HG02884 (cell line): ENCODE data around the gene FOXP1.

ENCODE experiments used
- ATAC-seq: cut with Tn5 transposase; IDR thresholded peaks from one replicate; pipeline ENCODE4 v1.9.1; 2021; ENCODE audit warnings: mild to moderate bottlenecking, moderate library complexity; ENCODE audit not compliant: unreplicated experiment

Gene FOXP1

DNA sequence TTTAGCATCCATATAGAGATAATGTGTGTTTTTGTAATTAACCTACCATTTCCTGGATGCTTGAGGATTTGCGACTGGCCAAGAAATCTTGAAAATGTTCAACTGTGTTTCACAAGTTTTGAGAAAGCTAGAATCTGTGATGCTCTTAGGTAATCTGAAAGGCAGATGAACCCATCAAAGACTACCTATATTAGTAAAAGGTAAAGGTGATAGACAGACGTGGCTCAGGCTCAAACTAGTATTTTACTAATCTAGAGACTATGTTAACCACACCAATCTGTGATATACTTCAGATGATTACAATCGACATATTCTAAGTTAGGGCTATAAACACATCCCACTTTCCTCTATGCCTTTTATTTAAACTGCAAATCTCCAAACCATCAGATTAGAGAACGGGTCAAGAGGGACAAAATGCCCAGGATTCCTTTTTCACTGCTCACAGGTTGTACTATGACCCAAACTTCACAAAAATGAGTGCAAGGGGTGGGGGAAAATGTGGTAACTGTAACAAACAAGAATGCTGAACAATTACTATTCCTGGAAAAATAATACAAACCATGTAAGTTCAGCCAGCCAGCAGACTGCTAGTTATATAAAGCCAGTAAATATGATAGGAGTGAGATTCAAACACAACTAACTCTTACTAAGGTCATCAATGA is 295.1 kb downstream of the FOXP1 start:
- no peak for ATAC-seq

DNA sequence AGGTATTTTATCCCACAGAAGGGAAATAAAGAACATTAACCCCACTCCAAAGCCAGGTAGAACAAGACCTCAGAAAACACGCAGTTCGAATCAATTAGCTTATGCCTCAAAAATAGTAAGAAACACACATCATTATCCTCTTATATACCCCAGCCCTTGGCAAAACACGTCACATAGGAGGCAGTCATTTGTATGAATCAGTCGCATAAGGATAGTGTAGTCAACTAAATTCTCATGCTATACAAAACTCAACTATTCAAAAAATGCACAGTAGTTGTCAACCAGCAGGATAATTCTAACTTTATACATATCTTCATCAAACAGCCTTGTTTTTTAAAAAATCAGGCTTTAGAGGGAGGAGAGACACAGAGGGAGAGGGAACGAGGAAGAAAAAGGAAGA is 298.4 kb downstream of the FOXP1 start:
- no peak for ATAC-seq

DNA sequence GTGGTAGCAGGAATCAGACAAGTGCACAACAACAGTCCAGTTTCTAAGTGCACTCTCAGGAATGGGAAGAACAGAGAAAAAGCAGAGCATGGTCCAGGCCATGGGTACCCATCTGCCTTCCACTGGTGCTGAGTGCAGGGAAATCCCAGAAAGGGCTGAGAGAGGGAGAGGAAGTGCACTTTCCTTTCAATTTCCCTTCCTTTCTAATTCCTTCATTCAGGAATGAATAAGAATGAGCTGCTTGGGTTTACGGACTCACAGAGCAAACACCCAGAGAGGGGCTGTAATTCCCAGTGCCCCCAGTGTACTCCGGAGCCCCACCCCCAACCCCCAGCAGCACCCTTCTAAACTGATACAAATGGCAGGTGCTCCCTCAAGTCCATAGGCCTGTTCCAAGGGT is 300.6 kb downstream of the FOXP1 start:
- no peak for ATAC-seq

DNA sequence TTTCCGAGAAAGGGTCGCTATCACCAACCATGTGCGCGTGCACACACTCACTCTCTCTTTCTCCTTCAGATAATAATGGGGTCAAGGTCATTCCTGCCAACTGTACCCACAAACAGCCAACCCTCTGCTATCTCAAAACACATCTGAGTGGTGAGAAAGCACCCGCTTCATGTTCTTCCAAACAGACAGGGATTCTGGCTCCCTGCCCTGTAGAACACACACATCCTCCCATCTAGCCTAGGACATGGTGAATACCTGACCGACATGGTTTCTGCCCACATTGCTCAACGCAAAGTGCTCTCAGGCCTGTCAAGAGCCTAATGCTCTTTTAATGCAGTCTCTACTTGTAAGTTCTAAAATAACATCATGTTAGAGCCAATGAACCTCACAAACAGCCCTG is 302.2 kb downstream of the FOXP1 start:
- ATAC-seq: no peak

DNA sequence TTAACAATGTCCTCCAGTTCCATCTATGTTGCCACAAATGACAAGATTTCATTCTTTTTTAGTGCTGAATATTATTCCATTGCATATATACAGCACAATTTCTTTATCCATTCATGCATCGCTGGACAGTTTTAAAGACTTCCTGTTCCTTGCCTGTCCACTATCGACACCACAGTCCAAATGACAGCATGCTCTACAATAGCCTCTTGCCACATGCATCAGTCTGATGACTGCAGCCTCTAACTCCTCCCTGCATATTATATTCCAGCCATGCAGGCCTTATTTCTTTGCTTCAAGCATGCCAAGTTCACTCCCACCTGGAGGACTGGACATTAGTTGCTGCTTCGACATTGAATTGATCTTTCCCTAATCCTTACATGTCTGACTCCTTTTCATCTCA is 306.2 kb downstream of the FOXP1 start:
- no peak for ATAC-seq

DNA sequence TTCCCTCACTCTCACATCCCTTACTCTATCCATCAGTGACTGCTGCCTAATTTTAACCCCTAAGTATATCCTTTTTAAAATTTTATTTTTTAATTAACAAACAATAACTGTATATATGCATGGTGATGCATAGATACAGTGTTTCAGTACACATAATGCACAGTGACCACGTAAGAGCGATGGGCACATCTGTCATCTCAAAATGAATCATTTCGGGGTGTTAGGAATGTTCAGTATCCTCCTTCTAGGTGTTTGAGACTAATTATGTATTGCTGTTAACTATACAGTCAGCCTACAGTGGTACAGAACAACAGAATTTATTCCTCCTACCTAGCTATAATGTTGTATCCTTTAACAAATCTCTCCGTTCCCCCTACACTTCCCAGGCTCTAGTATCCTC is 307.0 kb downstream of the FOXP1 start:
- no peak for ATAC-seq

DNA sequence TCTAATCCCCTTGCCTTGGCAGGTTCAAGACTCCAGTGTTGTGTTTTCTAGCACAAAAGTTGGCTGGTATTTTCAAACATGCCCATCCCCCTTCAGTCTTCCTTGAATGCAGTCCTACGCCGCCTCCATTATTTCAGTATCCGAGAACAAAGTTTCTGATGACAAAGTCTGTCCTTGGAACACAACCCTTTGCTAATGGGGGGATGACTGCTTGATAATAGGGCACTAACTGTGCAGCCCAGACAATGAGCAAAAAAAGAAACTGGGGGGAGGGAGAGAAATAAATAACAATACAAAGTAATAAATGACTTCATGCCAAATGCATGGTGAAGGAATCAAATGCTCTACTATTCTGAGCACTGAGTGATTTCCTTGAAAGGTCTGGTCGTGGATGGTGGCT is 310.1 kb downstream of the FOXP1 start:
- no peak for ATAC-seq

DNA sequence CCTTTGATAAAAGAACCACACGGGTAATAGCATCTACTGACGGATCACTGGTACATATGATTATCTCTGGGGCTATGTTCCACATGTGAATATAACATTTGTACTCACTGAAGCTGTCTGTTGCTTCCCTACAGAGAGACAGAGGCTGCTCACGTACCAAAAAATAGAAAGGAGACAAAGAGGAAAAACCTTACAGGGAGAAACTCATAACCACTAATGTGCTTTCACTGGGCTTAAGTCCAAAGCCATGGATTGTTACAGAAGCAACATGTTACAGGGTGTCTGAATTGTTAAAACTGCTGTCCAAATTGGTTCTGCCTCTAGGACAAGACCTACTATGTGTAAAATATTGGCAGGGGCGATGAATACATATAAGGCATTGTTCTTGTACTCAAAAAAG is 311.9 kb downstream of the FOXP1 start:
- no peak for ATAC-seq

DNA sequence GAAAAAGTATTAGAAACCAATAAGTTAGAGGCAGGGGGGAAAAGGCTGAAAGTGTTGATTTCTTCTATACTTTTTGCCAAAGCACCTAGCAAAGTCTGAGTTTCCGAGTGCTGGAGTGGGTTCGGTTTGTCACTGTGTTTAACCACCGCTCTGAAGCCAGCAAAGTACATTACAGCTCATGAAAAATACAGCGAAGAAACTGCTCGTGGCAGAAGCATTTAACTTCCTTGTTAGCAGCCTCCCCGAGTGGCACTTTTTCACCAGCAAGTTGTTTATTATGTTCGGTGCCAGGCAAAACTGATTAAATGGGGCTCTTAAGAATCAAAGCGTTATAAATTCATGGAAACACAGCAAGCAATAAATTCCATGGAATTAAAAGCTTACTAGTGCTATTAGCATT is 313.6 kb downstream of the FOXP1 start:
- ATAC-seq: no peak

DNA sequence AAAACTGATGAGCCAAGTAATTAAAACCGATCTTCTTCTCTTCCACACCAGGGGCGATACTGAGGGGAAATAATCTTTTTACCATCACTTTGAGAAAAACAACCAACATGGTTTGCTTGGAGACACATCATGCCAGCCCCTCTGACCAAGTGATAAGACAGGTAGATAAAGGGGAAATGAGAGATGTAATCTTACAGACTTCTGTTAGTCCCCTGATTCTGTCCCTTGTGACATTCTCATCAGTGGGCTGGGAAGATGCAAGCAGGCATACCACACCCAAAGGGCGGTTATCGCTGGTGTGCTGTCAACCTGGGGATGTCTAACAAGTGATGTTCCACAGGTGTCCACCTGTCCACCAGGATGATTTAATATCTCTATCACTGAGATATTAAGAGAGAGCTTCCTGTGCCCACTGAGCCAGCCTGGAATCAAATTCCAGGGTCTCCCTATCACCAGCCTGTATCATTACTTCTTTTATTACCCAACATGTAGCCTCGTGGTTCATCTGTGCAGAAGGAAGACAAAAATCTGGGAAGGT is 315.0 kb downstream of the FOXP1 start:
- ATAC-seq: no peak

DNA sequence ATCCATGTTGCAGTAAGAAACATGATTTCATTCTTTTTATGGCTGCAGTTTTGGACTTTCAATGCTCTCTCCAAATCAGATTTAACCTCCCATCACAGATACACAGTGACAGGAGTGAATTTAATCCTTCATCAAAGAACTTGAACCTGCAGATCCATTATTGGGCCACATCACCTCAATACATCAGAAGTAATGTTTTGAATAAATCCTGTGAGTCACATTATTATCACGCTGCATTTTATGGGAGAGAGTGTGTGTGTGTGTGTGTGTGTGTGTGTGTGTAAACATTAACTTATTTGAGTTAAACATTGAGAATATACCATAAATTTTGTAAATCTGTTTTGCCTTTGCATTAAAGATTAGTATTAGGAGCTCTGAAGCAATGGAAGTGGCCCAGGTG is 316.7 kb downstream of the FOXP1 start:
- ATAC-seq: no peak

DNA sequence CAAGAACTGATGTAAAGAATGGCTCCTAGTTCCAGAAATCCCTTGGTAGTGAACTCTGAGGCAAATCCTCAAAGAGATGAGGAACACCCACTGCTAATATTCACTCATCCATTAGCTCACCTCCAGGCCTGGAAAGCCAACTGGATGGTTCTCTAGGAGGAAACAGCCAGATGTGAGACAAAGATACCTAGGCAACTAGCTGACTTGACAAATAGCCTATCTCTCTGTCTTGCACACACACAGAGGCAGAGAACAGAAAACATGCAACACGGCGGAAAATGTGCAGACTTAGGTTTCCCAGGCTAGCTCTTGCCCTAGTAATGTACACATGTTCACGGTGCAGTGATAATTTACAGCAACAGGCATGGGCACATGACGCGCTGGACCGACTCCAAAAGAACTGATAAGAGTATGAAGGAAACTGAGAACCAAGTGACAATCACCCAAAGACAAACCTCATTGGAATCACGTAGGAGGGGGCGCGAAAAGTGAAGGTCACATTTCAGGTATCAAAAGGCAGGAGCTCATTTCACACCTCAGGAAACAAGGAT is 318.1 kb downstream of the FOXP1 start:
- no peak for ATAC-seq

DNA sequence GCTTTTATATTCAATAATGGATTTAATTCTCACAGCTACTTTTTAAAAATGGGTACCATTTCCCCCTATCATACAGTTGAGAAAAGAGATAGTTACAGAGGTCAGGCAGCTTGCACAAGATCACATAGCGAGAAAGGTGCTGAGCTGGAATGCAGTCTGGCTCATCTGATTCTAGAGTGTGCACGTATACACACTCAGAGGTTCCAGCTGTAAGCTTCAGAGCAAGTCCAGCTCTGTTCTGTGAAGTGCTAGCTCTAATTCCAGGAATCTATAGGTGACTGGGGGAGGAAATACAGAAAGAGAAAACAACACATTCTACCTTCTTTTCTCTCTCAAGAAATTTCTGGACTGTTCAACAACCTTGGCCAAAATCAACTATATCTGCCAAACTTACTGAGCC is 318.7 kb downstream of the FOXP1 start:
- ATAC-seq: no peak

DNA sequence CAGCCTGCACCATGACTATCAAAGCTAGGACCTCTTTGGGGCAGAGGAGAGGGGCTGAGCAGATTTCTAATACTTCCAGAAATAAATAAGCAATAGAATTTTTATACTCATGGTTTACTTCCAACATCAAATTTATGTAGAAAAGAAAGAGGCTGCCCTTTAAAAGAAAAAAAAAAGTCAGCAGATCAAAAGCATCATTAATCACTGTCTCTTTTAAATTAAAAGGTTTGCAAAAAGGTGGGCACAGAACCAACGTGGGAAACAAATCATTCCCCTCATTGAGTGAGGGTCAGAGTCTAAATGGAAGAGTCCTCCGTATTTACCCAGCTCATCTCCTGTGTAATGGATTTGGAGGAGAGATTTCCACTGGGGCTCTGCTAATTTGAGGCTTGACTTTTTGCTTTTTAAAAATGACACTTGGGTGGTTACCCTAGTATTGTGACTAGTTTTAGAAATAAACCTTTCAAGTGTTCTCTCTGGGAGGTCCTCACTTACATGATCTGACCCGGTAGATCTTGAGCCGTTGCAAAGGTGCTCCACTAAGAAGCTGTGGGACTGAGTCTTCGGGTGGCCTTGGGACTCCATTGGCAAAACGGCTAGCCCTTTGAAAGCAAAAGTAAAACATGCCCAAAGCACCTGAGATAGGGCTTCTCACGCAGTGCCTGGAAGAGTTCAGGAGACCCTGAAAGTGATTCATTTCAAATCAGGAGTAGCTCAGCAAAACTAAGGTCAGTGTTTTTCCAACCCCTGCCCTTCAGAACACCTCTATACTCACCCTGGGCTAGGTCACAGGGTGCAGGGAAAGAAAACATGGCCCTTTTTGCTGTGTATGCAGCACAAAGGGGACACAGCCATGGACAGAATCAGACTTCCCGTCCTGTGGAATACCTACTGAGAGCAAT is 320.9 kb downstream of the FOXP1 start:
- ATAC-seq: no peak

DNA sequence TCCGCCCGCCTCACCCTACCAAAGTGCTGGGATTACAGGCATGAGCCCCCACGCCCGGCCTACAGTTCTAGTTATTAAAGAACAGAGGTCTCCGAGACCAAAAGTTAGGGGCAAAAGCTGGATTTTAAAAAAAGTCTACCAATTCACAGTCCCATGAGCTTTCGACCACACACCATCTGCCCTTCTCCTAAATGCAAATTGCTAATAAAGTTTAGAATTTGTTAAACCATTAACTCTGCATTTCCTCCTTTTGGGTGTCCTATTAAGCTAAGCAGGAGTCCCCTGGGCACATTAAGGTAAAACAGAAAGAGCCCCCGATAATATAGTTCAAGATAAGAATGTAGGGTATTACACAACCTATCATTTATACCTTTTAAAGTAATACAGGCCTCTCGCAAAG is 322.7 kb downstream of the FOXP1 start:
- no peak for ATAC-seq

DNA sequence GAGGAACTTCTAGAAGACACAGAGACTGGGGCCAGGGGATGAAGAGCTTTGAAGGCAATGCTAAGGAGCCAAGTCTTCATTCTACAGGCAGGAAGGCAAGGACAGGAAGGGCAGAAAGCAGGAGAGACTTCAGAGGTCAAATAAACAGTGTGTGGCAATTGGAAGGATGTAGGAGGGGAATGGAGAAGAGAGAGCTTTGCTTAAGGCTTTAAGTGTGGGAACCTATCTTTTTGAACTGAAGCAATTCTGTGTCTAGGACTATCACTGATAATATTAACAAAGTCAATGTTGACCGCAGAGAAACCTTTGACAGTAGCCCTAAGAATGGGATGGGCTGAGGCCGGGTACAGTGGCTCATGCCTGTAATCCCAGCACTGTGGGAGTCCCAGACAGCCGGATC is 325.0 kb downstream of the FOXP1 start:
- no peak for ATAC-seq

DNA sequence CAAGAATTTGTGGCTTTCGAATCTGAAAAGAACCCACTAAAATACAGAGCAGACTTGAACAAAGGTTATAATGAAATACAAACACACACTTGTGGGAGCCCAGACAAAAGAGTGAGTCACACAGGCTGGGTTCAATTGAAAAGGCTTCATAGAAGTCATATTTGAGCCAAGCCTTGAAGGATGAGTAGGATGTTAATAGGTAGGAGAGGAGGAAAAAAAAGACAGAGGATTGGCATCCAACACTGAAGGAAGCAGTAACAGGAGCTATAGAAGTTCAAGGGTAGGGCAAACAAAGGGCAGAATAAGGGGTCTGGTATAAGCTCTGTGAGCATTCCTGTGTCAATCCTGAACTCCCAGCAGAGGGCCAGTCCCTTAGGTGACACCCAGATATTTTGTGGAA is 325.4 kb downstream of the FOXP1 start:
- ATAC-seq: no peak

DNA sequence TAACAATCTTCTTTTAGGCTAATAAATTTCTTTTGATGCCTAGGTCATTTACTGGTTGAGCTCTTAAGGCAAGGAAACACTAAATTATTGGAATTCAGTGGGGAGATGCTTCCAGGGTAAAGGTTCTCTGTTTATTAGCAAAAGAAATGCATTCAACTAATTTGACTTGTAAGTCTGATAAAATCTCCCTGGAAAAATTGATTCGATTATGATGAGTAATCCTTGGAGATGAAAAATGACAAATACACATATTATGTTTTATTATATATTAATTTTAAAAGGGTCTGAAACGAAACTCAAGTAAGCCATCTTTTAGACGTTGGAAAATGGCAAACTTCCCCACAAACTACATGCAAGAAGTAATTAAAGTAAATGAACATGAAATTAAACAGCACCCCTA is 328.0 kb downstream of the FOXP1 start:
- no peak for ATAC-seq

DNA sequence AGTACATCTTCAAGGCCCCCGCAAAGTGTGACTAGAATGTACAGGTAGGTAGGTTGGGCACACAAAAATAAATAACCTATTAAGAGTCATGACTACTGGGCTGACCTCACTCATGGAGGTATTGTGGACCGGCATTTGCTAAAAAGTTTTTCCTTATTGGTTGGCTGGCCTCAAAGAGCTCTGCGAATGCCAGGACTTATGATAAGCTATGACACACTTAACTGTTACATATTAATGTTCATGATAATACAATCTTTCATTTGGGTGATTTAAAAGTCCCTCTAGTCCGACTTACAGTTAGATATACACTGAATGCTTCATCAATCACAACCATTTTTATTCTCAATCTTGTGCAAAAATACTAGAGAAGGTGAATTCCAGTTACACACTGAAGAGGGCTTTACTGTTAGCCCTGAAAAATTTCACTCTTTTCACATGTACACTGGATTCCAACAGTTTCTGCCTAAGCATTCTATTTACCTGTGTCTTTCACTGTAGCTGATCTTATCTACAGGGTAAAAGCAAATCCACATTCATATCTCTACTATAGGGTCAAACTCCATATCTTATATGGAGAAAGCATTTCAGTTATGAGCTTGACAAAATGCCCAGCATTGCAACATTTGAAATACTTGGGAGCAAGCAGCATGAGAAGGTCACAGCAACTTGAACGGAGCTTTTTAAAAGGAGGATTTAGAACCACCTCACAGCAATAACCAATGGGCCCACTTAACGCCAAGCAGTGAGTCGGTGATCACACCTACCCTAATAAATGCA is 329.1 kb downstream of the FOXP1 start:
- ATAC-seq: no peak

DNA sequence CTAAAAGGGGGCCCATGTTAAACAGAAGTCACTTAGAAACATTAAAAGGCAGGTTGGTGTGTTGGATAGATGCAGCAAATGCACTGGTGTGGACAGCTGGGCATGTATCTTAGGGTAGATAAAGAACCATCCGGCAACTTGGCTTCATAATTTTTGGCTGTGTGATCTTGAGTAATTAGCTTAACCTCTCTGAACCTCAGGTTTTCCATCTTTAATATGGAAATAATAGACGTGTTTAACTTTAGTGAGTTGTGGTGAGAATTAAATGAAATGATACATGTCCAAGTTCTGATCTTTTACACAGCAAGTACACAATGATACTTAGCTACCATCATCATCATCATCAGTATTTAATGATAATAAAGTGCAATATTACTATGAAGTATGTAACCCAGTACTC is 330.4 kb downstream of the FOXP1 start:
- ATAC-seq: no peak

DNA sequence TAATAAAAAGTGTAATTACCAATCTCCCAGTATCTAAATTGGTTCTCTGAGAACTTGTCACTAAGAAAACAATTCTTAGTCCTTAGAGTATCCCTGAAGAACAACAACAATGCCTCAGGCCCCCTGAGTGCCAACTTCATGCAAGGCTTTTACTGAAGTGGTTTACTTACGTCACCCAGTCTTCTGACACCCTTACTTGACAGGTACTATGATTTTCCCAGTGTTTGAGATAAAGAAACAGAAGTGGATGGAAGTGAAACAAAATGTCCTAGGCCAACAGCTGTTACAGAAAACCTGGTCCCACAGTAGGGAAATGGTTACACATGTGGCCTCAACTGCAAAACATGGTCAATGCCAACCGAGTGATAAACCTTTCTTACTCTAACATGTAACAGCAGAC is 331.1 kb downstream of the FOXP1 start:
- no peak for ATAC-seq
